GM23248 (cell line): ENCODE results near the gene KRTAP6-3.

Source experiments
- EZH2 ChIP-seq: fragments of 200-600 bp; sonication (generic); IDR thresholded peaks from 2 replicates; pipeline ENCODE4 v1.6.1; 2018; ENCODE audit warnings: antibody characterized with exemption, mild to moderate bottlenecking; ENCODE audit not compliant: insufficient read depth, poor library complexity, severe bottlenecking
- EZH2phosphoT487 ChIP-seq: fragments of 200-600 bp; sonication (generic); IDR thresholded peaks from 2 replicates; pipeline ENCODE4 v1.6.1; 2018; ENCODE audit warnings: antibody characterized with exemption, moderate library complexity, mild to moderate bottlenecking, low read depth; ENCODE audit not compliant: insufficient read depth

- TF ChIP-seq EZH2phosphoT487 (no peak), EZH2 (no peak)
Measured at GRCh38 chr21:30567617-30568016, 24.6 kb upstream of the KRTAP6-3 start.
